NCI-H2081 treated with DMSO at 0.1 percent for 48 hours (cell line): Measurements from ENCODE around the gene SPP1.

Experiments used
- DNase-seq: peaks from one replicate; lab custom pipeline; 2025; lab: John Stamatoyannopoulos, UW

SPP1 gene

GRCh38 chr4:87953826-87954225 is 21.7 kb upstream of the SPP1 start:
- DNase-seq = no peak

- no peak for DNase-seq
Measured at GRCh38 chr4:87956501-87956900, 19.0 kb upstream of the SPP1 start.

- no peak for DNase-seq
Measured at GRCh38 chr4:87957061-87957460, 18.5 kb upstream of the SPP1 start.

GRCh38 chr4:87961993-87962392 is 13.5 kb upstream of the SPP1 start:
- DNase-seq = no peak

DNA sequence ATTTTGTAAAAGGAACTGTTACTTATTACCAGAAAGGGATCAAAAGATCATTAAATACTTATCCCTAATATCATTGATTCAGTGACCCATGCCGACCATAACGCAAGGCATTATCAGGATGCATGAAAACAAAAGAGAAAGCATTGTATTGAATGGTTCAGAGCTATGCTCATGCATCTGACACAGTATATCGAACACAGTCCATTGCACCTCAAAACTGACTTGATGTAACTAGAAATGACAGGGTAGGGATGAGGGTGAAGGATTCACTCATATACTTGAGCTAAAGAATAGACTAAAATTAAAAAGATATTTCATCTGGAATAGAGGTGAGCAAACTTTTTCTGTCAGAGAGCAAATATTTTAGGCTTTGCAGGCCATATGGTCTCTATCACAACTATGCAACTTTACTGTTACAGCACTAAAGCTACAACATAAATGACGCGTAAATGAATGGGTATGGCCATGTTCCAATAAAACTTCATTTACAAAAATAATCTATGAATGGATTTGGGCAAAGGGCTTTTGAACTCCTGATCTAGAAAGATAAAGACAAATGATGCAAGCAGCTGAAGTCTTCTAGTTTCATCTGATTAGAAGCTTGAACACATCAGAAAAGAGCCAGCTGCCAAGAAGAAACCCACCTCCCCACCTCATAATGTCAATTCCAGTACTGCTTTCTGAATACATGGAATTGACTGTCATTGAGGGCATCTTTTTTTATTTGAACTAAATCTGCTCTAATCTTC is 12.9 kb upstream of the SPP1 start:
- no peak for DNase-seq

- DNase-seq = no peak
Measured at GRCh38 chr4:87965501-87965975, 10.0 kb upstream of the SPP1 start.

DNA sequence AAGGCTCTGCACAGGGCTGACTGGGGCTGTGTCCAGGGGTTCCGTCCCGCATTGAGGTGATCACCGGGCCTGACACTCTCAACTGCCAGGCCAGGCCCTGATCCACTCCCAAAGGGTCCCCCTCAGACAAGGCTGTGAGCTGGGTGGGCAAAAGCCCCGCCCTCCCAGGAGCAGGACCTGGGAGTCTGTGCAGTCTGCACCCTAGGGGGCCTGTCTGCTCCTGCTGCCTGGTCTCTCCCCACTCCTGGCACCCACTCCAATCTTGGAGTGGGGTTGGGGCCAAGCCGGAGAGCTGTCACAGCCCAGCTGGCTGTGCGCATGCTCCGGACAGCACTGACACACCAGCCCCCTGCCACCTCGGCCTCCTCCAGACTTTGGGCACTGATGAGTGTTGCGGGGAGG is 9.4 kb upstream of the SPP1 start:
- no peak for DNase-seq

DNA sequence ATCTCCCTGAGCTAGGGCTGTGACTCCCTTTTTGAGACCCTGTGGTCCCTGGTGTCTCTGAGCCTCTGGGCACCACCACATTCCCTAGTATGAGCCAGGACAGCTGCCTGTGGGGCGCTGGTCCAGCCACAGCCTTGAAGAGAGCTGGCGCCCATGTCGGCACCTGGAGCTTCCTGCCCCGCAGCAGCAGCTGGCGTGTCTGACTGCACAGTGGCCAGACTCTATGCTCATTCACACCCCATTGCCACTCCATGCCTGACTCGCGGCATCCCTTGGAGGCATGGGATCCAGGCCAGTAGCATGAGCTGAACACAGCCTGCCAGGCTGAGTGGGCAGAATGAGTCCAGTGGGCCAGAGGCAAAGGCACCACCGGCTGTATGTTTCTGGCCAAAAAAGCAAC is 8.3 kb upstream of the SPP1 start:
- DNase-seq = no peak

GRCh38 chr4:87970121-87970520 is 5.4 kb upstream of the SPP1 start:
- DNase-seq = no peak

DNA sequence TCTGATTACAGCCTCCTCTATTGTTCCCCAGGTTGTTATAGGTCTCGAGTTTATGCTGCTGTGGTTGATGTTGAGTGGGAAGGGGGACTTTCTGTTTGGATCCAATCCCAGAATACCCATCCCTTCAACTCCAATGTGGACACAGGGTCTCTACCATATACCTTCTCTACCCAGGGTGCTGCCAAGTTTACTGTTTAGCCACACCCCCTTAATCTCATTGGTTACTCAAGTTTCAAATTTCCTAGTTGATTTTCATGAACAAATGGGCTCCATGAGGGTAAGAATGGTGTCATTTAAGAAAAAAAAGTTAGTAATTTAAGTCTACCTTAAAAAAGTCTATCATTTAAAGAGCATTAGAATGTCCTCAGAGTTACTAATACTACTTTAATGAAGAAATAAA is 3.6 kb upstream of the SPP1 start:
- no peak for DNase-seq

DNA sequence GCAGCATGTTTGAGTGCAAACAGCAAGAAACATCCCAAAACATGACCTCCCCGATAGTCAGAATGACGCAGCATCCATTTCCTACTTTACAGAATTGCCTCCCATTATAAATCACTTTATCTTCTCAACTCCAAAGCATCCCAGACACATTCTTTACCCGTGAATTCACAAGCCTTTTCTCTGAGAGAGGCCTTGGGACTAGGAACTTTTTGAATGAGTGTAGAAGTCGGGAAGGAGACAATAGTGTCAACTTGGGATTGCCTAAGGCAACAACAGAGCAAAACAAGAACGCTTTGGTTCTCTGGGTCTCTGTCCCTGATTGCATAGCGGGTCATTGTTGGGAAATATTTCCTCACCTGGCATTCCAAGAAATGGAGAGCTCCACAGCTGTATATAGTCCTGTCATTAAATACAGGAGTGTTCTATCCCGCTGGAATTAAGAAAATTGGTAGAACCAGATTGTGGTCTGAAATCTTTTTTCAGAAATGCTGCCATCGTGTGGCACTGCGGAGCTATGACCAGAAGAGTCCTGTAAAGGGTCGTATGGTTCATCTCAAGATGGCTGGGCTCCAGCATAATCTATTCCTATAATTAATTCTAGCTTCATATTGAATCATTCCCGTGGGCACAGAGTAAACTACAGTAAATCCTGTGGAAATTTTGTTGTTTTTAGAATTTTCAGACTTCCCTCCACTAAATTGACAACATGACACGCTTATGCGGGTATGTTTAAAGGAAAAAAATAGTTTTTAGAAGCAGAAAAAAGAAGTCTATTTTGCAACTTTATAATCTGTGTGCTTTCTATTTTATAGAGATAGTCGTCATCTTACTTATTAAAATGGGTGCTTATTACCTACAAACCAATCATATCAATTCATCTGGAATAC is 2.0 kb upstream of the SPP1 start:
- peak; percentile 32 for DNase-seq

- no peak for DNase-seq
Measured at GRCh38 chr4:87974856-87975462, 555 bp upstream of the SPP1 start.

- no peak for DNase-seq
Measured at GRCh38 chr4:87977521-87978278, 2.2 kb downstream of the SPP1 start.

- no peak for DNase-seq
Measured at GRCh38 chr4:87978681-87979080, 3.2 kb downstream of the SPP1 start.

DNA sequence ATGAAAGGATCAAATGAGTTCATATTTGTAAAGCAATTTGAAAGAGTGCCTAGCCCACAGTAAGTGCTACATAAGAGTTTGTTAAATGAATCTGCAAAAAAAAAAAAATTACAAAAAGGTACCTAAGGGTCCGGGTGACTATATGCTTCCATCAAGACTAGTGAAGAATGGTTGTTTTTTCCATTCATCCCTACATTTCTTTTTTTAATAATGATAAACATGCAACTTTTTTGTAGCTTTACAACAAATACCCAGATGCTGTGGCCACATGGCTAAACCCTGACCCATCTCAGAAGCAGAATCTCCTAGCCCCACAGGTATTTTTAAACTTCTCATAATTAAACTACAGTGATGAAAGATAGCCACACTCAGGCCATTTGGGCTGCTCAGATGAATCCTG is 4.3 kb downstream of the SPP1 start:
- no peak for DNase-seq

GRCh38 chr4:87981486-87981885 is 6.0 kb downstream of the SPP1 start:
- no peak for DNase-seq

DNA sequence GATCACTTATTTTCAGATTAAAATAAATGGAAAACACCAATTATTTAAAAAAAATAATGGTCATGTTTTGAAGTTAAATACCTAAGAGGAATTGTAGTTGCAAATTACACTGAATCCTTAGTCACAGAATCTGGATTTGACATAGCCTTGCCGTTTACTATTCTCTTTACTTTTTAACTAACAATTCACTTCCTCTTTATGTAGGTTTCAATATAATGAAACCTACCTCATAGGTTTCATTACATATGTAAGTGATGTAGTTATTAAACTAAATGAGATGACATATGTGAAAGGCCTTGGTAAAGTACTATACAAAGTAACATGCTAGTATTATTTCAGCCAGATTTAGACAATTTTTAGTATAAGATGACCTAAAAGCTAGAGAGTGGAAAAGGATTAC is 6.5 kb downstream of the SPP1 start:
- DNase-seq = no peak

GRCh38 chr4:87982446-87983010 is 7.0 kb downstream of the SPP1 start:
- DNase-seq = no peak

- no peak for DNase-seq
Measured at GRCh38 chr4:87983996-87984395, 8.5 kb downstream of the SPP1 start.

DNA sequence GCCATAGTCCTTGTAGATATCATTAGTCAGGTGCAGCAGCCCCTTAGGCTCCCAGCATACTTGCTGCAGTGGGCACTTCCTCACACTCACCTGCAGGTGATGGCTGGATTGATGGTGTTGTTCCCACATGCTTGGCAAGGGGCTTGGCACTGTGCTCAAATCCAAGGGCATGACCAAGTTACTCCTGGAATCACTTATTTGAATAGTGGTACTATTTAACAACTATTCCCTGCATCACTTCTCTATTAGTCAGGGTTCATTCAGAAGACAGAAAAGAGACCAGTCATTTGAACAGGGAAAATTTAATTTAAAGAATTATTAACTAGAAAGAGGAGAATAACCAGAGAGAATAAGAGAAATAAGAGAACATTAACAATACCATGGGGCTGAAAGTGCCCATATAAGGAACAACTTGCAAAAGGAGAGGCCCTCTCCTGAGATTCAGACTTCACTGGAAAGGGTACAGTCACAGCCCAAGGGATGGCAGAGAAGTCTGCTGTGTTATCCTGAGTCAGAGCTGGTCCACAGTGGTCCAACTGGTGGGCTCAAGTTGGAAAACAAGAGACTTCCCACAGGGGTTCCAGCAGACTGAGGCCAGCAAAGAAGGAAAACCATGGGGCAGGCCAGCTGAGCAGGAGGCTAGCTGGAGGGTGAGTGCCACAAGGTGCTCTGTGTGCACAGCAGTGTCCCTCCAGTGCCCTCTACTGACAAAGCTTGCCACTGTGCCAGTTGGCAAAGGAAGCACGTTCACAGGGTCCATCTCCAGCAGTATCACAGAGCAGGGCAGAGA is 9.8 kb downstream of the SPP1 start:
- peak; percentile 10 for DNase-seq

DNA sequence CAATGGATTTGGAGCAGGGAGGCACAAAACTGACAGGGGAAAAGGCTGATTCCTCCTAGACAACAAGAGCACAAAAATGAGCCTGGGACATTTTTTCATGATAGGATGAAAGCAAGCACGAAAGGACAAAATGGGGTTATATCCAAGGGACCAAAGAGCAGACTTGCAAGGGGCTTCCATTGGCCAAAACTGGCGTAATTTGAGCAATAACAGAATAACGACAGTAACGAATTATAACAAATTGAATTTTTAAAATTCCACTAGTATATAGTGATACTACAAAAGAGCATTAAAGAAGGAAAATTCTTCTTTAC is 10.3 kb downstream of the SPP1 start:
- DNase-seq = no peak
